ENCODE results near the gene LCN15. TPM values are rescaled to one million over a fixed set of nuclear protein-coding genes. Genes with fewer than 3 reads are reported as not detected.
"Not testable (repeated sequence)": the region's sequence is repeated elsewhere in the genome, so short reads cannot be mapped to it uniquely, and the experiment has no call there.

Gene LCN15
- total RNA-seq, 2 donors from 2014 or later, result not detected

GRCh38 chr9:136769710-136770191 lies 5.4 kb upstream of the LCN15 start:
- Histone ChIP-seq H3K36me3 (no peaks in the 10 kb centered on the region), H3K4me1 (ENCODE audit: control insufficient read depth in 1 of 2, low read depth in 2 of 2) (no peaks in the 10 kb centered on the region), H3K27ac (no peak overlapping the region), H3K9me3 (peaks cover 6% of the 10 kb centered on the region), H3K27me3 (replicated peaks; ENCODE audit: insufficient read depth) (no peaks in the 10 kb centered on the region), H3K4me3 (no peak overlapping the region)
- no peak for DNase-seq (ENCODE audit: low spot score)
- peak; percentile 47 for TF ChIP-seq CTCF (IDR thresholded peaks at IDR 0.05)
- ATAC-seq (ENCODE audit: insufficient number of reproducible peaks, low FRiP score, low read depth), result no peak

GRCh38 chr9:136766410-136767120 lies 2.2 kb upstream of the LCN15 start:
- H3K4me3 ChIP-seq; H3K27me3 ChIP-seq (replicated peaks; ENCODE audit: insufficient read depth): not testable (repeated sequence)

GRCh38 chr9:136765745-136766409 lies 1.6 kb upstream of the LCN15 start:
- H3K9me3 ChIP-seq; ATAC-seq (ENCODE audit: insufficient number of reproducible peaks, low FRiP score, low read depth); H3K27me3 ChIP-seq (replicated peaks; ENCODE audit: insufficient read depth); H3K4me1 ChIP-seq (ENCODE audit: control insufficient read depth in 1 of 2, low read depth in 2 of 2); H3K27ac ChIP-seq; H3K4me3 ChIP-seq; DNase-seq (ENCODE audit: low spot score); H3K36me3 ChIP-seq: not testable (repeated sequence)

More at GRCh38 chr9:136766410-136767120, 2.2 kb upstream of the LCN15 start:
- H3K4me1 ChIP-seq (ENCODE audit: control insufficient read depth in 1 of 2, low read depth in 2 of 2); H3K36me3 ChIP-seq; H3K9me3 ChIP-seq; DNase-seq (ENCODE audit: low spot score); ATAC-seq (ENCODE audit: insufficient number of reproducible peaks, low FRiP score, low read depth); H3K27ac ChIP-seq: not testable (repeated sequence)
- TF ChIP-seq CTCF (IDR thresholded peaks at IDR 0.05), result peak; percentile 14

DNA sequence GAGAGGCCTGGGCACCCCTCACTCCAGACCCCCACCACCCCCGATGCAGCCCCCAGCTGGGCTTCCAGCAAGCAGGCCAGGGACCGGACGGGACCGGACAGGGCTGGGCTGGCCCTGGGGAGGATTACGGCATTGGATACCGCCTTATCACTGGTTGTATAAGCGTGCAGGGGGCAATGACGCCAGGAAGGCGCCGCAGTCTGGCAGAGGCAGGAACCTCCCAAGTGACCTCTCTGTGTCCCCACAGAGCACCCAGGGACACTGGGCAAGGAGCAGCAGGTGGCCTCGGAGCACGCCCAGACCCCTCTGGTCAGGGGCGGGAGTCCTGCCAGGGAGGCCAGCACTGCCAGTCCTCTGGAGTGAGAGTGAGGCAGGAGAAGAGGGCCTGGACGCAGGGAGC lies 723 bp upstream of the LCN15 start:
- Histone ChIP-seq H3K27me3 (replicated peaks; ENCODE audit: insufficient read depth) (no peaks in the 10 kb centered on the region), H3K4me1 (ENCODE audit: control insufficient read depth in 1 of 2, low read depth in 2 of 2) (no peaks in the 10 kb centered on the region)

DNA sequence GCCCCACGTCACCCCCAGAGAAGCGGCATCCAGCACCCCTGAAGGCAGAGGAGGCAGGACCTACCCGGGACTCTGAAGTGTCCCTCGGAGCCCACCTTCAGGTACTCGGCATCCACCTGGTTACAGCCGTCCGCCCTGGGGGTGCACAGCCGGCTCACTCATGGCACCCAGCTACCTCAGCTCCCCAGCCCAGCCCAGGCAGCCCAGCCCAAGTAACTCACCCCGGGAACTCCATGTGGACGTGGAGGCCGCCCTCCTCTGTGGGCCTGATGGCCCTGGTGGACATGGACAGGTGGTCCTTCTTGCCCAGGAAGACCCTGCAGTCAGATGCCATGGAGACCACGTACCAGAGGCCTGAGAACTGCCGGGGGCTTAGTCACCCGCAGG lies 676 bp downstream of the LCN15 start:
- no peaks in the 10 kb centered on the region for H3K27me3 ChIP-seq (replicated peaks; ENCODE audit: insufficient read depth)
- no peak for TF ChIP-seq CTCF (IDR thresholded peaks at IDR 0.05)
- no peaks in the 10 kb centered on the region for H3K4me1 ChIP-seq (ENCODE audit: control insufficient read depth in 1 of 2, low read depth in 2 of 2)
- no peak overlapping the region for H3K27ac ChIP-seq
- H3K4me3 ChIP-seq, result no peak overlapping the region
- H3K9me3 ChIP-seq, result no peaks in the 10 kb centered on the region
- DNase-seq (ENCODE audit: low spot score) (no peak), ATAC-seq (ENCODE audit: insufficient number of reproducible peaks, low FRiP score, low read depth) (no peak)
- H3K36me3 ChIP-seq, result no peaks in the 10 kb centered on the region

More for the DNA sequence above, 723 bp upstream of the LCN15 start:
- DNase-seq (ENCODE audit: low spot score) (no peak), ATAC-seq (ENCODE audit: insufficient number of reproducible peaks, low FRiP score, low read depth) (no peak)
- Histone ChIP-seq H3K9me3 (no peaks in the 10 kb centered on the region), H3K36me3 (no peaks in the 10 kb centered on the region), H3K4me3 (no peak overlapping the region), H3K27ac (no peak overlapping the region)
- TF ChIP-seq CTCF (IDR thresholded peaks at IDR 0.05), result no peak

All from thoracic aorta (tissue), 2 donors.